Measurements from ENCODE around the gene EPS15.

GRCh38 chr1:51560034-51560433 is 41.0 kb upstream of the EPS15 start:
- TF ChIP-seq EP300 (IDR thresholded peaks at IDR 0.05) (no peak), CTCF (IDR thresholded peaks at IDR 0.05) (no peak), POLR2AphosphoS5 (IDR thresholded peaks at IDR 0.05) (no peak)
